WI38 (cell line): ENCODE measurements around the gene ARL14.

Experiments
- H3K4me3 ChIP-seq: 2 replicates; pipeline ENCODE4 v1.5.1; 2011; ENCODE audit warnings: low read depth, mild to moderate bottlenecking, control low read depth, low read length
- CTCF ChIP-seq: IDR thresholded peaks from 2 replicates; pipeline ENCODE4 v1.5.1; 2012; ENCODE audit warnings: low read depth, mild to moderate bottlenecking, control low read depth, low read length

ARL14 gene

GRCh38 chr3:160675566-160676124, 1.3 kb upstream of the ARL14 start:
- no peak overlapping the region for H3K4me3 ChIP-seq
- TF ChIP-seq CTCF, result no peak

GRCh38 chr3:160677459-160677881, 510 bp downstream of the ARL14 start:
- no peak for TF ChIP-seq CTCF
- no peak overlapping the region for H3K4me3 ChIP-seq

- TF ChIP-seq CTCF, result no peak
- H3K4me3 ChIP-seq, result no peak overlapping the region
These were observed 1.4 kb downstream of the ARL14 start for GRCh38 chr3:160678292-160678842.

- H3K4me3 ChIP-seq, result no peak overlapping the region
- TF ChIP-seq CTCF, result no peak
These were observed 7.4 kb downstream of the ARL14 start for GRCh38 chr3:160684368-160684740.

GRCh38 chr3:160685144-160685766, 8.3 kb downstream of the ARL14 start:
- no peak overlapping the region for H3K4me3 ChIP-seq
- peak; percentile 52; the same call in 1 of the 2 replicates for TF ChIP-seq CTCF

- H3K4me3 ChIP-seq, result no peak overlapping the region
- peak; percentile 24; the same call in 1 of the 2 replicates for TF ChIP-seq CTCF
These were observed 10.1 kb downstream of the ARL14 start for GRCh38 chr3:160686955-160687535.

GRCh38 chr3:160691151-160691550, 14.2 kb downstream of the ARL14 start:
- TF ChIP-seq CTCF, result no peak
- H3K4me3 ChIP-seq, result no peak overlapping the region
